GM18867 (cell line): Measurements from ENCODE around the gene ACTN2.

Experiments
- ATAC-seq: cut with Tn5 transposase; IDR thresholded peaks from one replicate; pipeline ENCODE4 v1.9.1; 2021; ENCODE audit warnings: mild to moderate bottlenecking, moderate library complexity; ENCODE audit not compliant: unreplicated experiment

Gene ACTN2

GRCh38 chr1:236812334-236813030 lies 126.2 kb downstream of the ACTN2 start:
- no peak for ATAC-seq
